Small intestine (tissue), 7 donors: ENCODE measurements around the gene TMEM51. TPM values are rescaled to one million over a fixed set of nuclear protein-coding genes. Genes with fewer than 3 reads are reported as not detected.
A peak's percentile ranks its signal among the peaks of the same experiment; 100 is the strongest.

Source experiments
- DNase-seq, 2 donors: peaks; one replicate each; pipeline versions ENCODE4 v3.0.0 to v3.0.0-alpha.2; 2013
- FAIRE-seq: peaks from 2 replicates; lab custom pipeline; 2012; peaks lifted over from hg19 to GRCh38; lab: Jason Lieb, UNC
- H3K27ac ChIP-seq, 3 donors: one replicate each; pipeline ENCODE4 v1.5.1; 2013; ENCODE audit warnings: low read length in 2 of 3, mild to moderate bottlenecking in 2 of 3, control low read depth in 1 of 3, inconsistent platforms in 1 of 3, low read depth in 1 of 3, moderate library complexity in 1 of 3
- H3K27me3 ChIP-seq, 3 donors: one replicate each; pipeline ENCODE4 v1.6.1; 2013; ENCODE audit warnings: low read length in 3 of 3, inconsistent platforms in 1 of 3; ENCODE audit not compliant: control insufficient read depth in 3 of 3, insufficient read depth in 3 of 3
- H3K36me3 ChIP-seq, 3 donors: one replicate each; pipeline ENCODE4 v1.6.1; 2013; ENCODE audit warnings: low read length in 3 of 3, inconsistent platforms in 1 of 3, low read depth in 1 of 3, mild to moderate bottlenecking in 1 of 3, moderate library complexity in 1 of 3; ENCODE audit not compliant: control insufficient read depth in 3 of 3, insufficient read depth in 2 of 3
- H3K4me1 ChIP-seq, 3 donors: one replicate each; pipeline ENCODE4 v1.6.1; 2013; ENCODE audit warnings: low read length in 2 of 3, inconsistent platforms in 1 of 3, low read depth in 1 of 3, mild to moderate bottlenecking in 1 of 3, moderate library complexity in 1 of 3; ENCODE audit not compliant: control insufficient read depth in 3 of 3, insufficient read depth in 2 of 3
- H3K4me3 ChIP-seq, 3 donors: one replicate each; pipeline ENCODE4 v1.5.1; 2013; ENCODE audit warnings: low read length in 3 of 3, control low read depth in 1 of 3, inconsistent platforms in 1 of 3, low read depth in 1 of 3, mild to moderate bottlenecking in 1 of 3, moderate library complexity in 1 of 3
- H3K9me3 ChIP-seq, 2 donors: one replicate each; pipeline ENCODE4 v1.6.1; 2013; ENCODE audit warnings: low read depth in 1 of 2, low read length in 1 of 2; ENCODE audit not compliant: control insufficient read depth in 2 of 2, insufficient read depth in 1 of 2
- WGBS, 3 donors: extraction: QIAGEN DNeasy Blood & Tissue Kit; methylation state at CpG; one replicate each; pipeline ENCODE4 v1.1.7; 2013; 5-methylcytosine and 5-hydroxymethylcytosine counted together
- polyA plus RNA-seq, 4 donors: library from polyadenylated mRNA; stranded (reverse) in 3 of 4; unstranded in 1 of 4; fragments of 200-250 nt in 3 of 4; fragments of 120-200 nt in 1 of 4; gene quantifications; one replicate each; pipeline versions ENCODE4 v1.2.1 to v1.2.3, GENCODE V29; 2013
- donor health status: healthy with polysubstance abuse.
- donor health status: control.
- donor health status: control.
- donor health status: Bipolar disorder and iron deficiency.
- donor health status: healthy.

The TMEM51 gene
- polyA plus RNA-seq, 4 donors: 16.3 to 44.4 (median 21.5) TPM

DNA sequence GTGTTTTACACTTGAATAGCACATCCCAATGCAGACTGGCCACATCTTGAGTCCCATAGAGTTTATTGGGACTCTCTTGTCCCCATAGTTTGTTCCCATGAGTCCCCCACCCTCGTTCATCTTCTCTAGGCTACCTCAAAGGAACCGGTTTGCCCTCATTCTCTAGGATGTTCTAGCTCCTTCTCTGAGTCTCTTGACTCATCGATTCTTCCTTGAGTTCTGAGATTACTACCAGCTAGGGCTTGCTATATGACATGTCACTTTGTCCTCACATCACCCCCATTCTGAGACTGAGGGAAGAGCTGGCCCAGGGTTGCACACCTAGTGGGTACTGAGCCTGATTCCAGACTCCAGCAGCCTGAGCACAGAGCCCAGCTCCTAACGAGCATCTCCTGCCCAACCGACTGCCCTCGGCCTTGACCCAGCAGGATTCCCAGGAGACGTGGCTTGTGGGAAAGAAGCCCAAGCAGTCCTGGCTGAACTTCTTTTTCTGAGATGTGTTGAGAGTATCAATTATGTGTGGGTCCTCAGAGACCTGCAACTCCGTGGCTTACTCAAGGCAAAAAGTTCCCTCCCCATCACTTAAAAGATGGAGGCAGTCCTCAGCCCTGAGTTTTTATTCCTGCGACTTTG is 42.0 kb downstream of the TMEM51 start:
- WGBS, 3 donors: 55 to 64% (median 59%) methylated on average over 9 of the region's 9 CpGs
- H3K36me3 ChIP-seq: peaks cover 0 to 46% (median 0%) of the 10 kb centered on the region in 3 donors
- DNase-seq (no peak), FAIRE-seq (no peak)
- H3K4me1 ChIP-seq: peaks cover 3 to 71% (median 7%) of the 10 kb centered on the region in 3 donors
- H3K9me3 ChIP-seq: no peaks in the 10 kb centered on the region
- H3K4me3 ChIP-seq: no peak overlapping the region
- H3K27me3 ChIP-seq: no peaks in the 10 kb centered on the region
- H3K27ac ChIP-seq: no peak overlapping the region

DNA sequence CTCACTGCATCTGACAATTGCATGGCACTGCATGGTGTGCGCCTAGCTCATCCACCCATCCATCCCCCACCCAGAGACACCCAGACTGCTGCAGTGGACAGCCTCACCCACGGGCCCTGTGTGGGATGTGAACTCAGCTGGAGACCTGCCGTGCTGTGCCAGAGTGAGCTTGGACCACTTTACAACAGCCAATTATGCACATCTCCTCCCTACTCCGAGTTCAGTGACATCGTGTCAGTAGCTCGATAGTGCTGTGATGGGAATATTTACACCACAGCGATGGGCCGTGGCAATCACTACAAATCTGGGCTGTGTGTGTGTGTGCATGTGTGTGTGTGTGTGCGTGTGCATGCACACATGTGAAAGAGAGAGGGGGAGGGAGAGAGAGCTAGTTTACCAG is 42.5 kb downstream of the TMEM51 start:
- 65 to 72% (median 71%) methylated on average over 9 of the region's 9 CpGs for WGBS, 3 donors
- FAIRE-seq (no peak), DNase-seq (no peak)
- H3K27ac ChIP-seq: no peak overlapping the region
- H3K9me3 ChIP-seq: no peaks in the 10 kb centered on the region
- H3K4me1 ChIP-seq: peaks cover 3 to 71% (median 6%) of the 10 kb centered on the region in 3 donors
- no peaks in the 10 kb centered on the region for H3K27me3 ChIP-seq
- no peak overlapping the region for H3K4me3 ChIP-seq
- peaks cover 0 to 46% (median 0%) of the 10 kb centered on the region in 3 donors for H3K36me3 ChIP-seq

DNA sequence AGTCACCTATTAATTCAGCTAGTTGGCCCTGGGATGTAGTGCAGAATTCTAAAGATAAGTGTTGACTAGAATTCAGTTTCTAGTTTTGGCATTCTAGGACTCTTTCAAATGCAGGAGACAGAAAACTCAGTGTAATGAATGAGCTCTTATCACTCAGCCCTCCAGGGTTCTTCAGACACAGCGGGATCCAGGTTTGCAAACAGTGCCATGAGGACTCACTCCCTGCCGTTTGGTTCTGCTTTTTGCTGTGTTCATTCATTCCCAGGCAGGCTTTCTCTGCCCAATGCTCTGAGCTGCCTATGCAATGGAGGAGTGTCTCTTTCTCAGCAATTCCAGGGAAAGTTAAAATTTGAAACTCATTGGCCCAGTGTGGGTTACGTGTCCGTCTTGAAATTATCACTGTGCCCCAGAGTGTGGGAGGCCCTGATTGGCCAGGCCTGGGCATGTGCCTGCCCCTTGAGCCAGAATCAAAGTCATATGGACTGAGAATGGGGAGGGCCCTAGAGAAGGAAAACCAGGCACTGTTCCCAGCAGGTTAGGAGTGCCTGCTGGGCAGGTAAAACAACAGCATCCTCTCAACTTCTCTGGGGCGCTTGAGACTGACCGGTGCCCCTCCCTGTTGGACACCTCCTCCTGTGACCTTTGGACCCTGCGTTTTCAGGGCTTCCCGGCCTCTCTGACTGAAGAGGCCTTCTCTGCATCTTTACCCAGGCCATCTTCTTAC is 43.4 kb downstream of the TMEM51 start:
- Histone ChIP-seq H3K27ac (peak overlapping the region; percentile 73 to 86 (median 76)), H3K9me3 (no peaks in the 10 kb centered on the region), H3K27me3 (no peaks in the 10 kb centered on the region), H3K36me3 (peaks cover 0 to 46% (median 0%) of the 10 kb centered on the region in 3 donors), H3K4me3 (no peak overlapping the region), H3K4me1 (peaks cover 0 to 68% (median 3%) of the 10 kb centered on the region in 3 donors)
- WGBS, 3 donors: 22 to 62% (median 43%) methylated on average over 8 of the region's 8 CpGs
- FAIRE-seq: no peak
- peak; percentile 81 to 92 for DNase-seq

- Histone ChIP-seq H3K27ac (peak overlapping the region; percentile 73 to 86 (median 76)), H3K9me3 (no peaks in the 10 kb centered on the region), H3K27me3 (no peaks in the 10 kb centered on the region), H3K36me3 (peaks cover 0 to 43% (median 0%) of the 10 kb centered on the region in 3 donors), H3K4me3 (no peak overlapping the region), H3K4me1 (peaks cover 2 to 64% (median 5%) of the 10 kb centered on the region in 3 donors)
- DNase-seq (peak in 1 of 2 donors; percentile 75), FAIRE-seq (no peak)
- 41 to 65% (median 50%) methylated on average over 12 of the region's 12 CpGs for WGBS, 3 donors
Measured at GRCh38 chr1:15197591-15198447, 44.3 kb downstream of the TMEM51 start.

DNA sequence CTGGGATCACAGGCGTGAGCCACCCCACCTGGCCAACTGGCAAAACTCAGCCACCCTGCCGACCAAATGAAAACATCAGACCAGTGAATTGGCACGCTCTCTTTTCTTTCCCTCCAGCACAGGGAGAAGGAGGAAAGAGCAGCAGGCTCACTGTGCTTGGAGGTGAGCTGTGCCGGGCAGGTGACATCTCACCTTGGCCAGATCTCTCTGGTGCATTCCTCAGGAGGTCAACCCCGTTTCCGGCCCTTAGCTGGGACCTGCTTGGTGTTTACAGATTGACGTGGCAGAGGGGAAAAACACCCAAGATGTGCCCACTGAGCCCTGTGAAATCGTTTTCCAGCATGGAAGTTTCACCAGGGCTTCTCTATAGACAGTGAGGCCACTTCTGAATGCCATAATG is 45.1 kb downstream of the TMEM51 start:
- peaks cover 6 to 68% (median 7%) of the 10 kb centered on the region in 3 donors for H3K4me1 ChIP-seq
- H3K27ac ChIP-seq: peak overlapping the region; percentile 5 to 22 (median 13)
- peaks cover 0 to 42% (median 0%) of the 10 kb centered on the region in 3 donors for H3K36me3 ChIP-seq
- no peak for FAIRE-seq
- no peak for DNase-seq
- no peaks in the 10 kb centered on the region for H3K9me3 ChIP-seq
- WGBS, 3 donors: 56 to 76% (median 64%) methylated on average over 8 of the region's 8 CpGs
- H3K4me3 ChIP-seq: no peak overlapping the region
- no peaks in the 10 kb centered on the region for H3K27me3 ChIP-seq

DNA sequence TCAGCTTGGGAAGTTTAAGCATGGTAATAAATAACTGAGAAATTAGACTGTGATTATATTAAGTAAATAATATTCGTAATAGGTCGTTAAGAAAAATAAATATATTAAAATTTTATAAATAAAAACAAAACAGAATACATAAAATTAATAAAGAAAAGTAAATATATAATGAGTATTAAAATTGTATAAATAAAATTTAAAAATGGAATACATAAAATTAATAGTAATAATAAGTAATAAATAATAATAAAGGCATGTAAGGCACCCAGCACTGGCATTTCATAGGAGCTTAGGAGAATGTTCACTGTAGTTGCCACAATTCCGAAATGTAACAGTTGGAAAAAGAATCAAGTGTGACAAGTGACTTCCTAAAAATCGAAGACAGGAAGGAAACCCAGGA is 47.7 kb downstream of the TMEM51 start:
- DNase-seq (no peak), FAIRE-seq (peak; percentile 72)
- H3K27me3 ChIP-seq: no peaks in the 10 kb centered on the region
- no peaks in the 10 kb centered on the region for H3K9me3 ChIP-seq
- H3K4me3 ChIP-seq: no peak overlapping the region
- peaks cover 0 to 48% (median 0%) of the 10 kb centered on the region in 3 donors for H3K36me3 ChIP-seq
- WGBS, 3 donors: 11 to 48% (median 20%) methylated on average over 4 of the region's 4 CpGs
- H3K27ac ChIP-seq: peak overlapping the region; percentile 79 to 96 (median 91)
- peaks cover 6 to 72% (median 7%) of the 10 kb centered on the region in 3 donors for H3K4me1 ChIP-seq

DNA sequence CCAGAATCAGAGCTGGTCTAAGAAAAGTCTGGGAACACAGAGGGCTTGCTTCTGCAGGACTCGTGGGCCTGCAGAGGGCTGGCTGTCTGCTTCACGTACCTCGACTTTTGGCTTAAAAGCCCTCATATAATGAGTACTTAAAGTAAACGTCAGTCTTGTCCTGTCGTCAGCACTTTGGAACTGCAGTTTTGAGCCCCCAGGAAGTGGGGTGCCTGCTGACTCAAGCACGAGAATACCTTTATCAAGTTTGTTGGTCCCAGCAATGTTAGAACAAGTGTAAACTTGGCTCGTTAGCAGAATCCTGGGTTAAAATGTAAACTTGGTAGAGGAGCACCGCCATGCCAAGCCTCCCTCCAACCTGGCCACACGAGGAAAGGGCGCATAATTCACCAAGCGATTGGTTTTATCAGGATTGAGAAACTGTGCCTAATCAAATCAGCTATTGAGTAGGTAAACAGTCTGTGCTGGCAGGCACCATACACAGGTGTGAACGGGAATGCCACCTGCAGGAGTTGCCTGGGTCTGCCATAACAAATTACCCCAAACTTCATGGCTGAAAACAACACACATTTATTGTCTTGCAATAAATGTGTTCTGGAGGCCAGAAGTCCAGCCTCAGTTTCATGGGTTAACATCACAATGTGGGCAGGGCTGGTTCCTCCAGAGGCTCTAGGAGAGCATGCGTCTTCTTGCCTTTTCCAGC is 48.5 kb downstream of the TMEM51 start:
- peaks cover 7 to 72% (median 10%) of the 10 kb centered on the region in 3 donors for H3K4me1 ChIP-seq
- H3K4me3 ChIP-seq: no peak overlapping the region
- 13 to 58% (median 28%) methylated on average over 13 of the region's 13 CpGs for WGBS, 3 donors

More for the DNA sequence above, 48.5 kb downstream of the TMEM51 start:
- DNase-seq (peak; percentile 94 to 98), FAIRE-seq (no peak)
- H3K36me3 ChIP-seq: peaks cover 0 to 53% (median 0%) of the 10 kb centered on the region in 3 donors
- H3K9me3 ChIP-seq: no peaks in the 10 kb centered on the region
- H3K27ac ChIP-seq: peak overlapping the region; percentile 77 to 96 (median 79)
- no peaks in the 10 kb centered on the region for H3K27me3 ChIP-seq
